PFSK-1 (cell line): ENCODE measurements around the gene PUM2.

Source experiments
- FOXP2 ChIP-seq: optimal IDR thresholded peaks from 2 replicates; pipeline ENCODE3; 2011; ENCODE audit warnings: borderline replicate concordance, control low read depth, inconsistent platforms; ENCODE audit not compliant: insufficient read depth; ENCODE audit errors: extremely low read length, extremely low read depth
- POLR2AphosphoS5 ChIP-seq: IDR thresholded peaks from 2 replicates; pipeline ENCODE4 v1.6.1; 2012; ENCODE audit warnings: low read depth, mild to moderate bottlenecking, control low read depth, low read length, moderate library complexity
- REST ChIP-seq, 2 experiments: IDR thresholded peaks; 2 replicates each; pipeline versions ENCODE4 v1.6.1 to v1.8.0; 2011 to 2012; ENCODE audit warnings: low read depth in 2 of 2, low read length in 2 of 2, control low read depth in 1 of 2, inconsistent platforms in 1 of 2, mild to moderate bottlenecking in 1 of 2, moderate library complexity in 1 of 2; ENCODE audit not compliant: insufficient read depth in 1 of 2
- SIN3A ChIP-seq: IDR thresholded peaks from 2 replicates; pipeline ENCODE4 v1.6.1; 2012; ENCODE audit warnings: mild to moderate bottlenecking, low read length, moderate library complexity, borderline replicate concordance; ENCODE audit not compliant: insufficient read depth
- TAF1 ChIP-seq: IDR thresholded peaks from 2 replicates; pipeline ENCODE4 v1.6.1; 2012; ENCODE audit warnings: low read length, control low read depth, borderline replicate concordance; ENCODE audit not compliant: insufficient read depth

The PUM2 gene

DNA sequence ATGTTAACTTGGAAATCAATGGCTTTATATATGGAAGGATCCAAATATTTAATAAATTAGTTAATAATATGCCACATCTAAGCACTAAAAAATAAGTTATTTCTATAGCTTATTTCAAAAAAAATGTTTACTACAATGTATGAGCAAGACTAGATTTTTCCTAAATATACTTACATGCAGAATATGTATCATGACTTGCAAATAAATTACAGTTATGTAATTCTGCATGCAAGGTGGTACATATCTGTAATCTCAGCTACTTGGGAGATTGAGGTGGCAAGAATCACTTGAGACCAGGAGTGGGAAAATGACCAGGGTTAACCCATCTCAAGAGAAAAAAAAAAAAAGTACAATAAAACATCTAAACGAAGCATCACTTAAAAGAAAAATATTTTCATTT is 11.6 kb downstream of the PUM2 start:
- TF ChIP-seq FOXP2: no peak
- no peak for TF ChIP-seq POLR2AphosphoS5
- no peak for TF ChIP-seq SIN3A
- no peak for TF ChIP-seq REST (IDR thresholded peaks at IDR 0.05; ENCODE audit: insufficient read depth in 1 of 2, low read depth in 2 of 2, low read length in 2 of 2)
- no peak for TF ChIP-seq TAF1

- TF ChIP-seq TAF1: no peak
- no peak for TF ChIP-seq REST (IDR thresholded peaks at IDR 0.05; ENCODE audit: insufficient read depth in 1 of 2, low read depth in 2 of 2, low read length in 2 of 2)
- TF ChIP-seq FOXP2: no peak
- no peak for TF ChIP-seq POLR2AphosphoS5
- no peak for TF ChIP-seq SIN3A
Observed at GRCh38 chr2:20334605-20335203, 15.9 kb downstream of the PUM2 start.

- no peak for TF ChIP-seq SIN3A
- no peak for TF ChIP-seq FOXP2
- no peak for TF ChIP-seq POLR2AphosphoS5
- no peak for TF ChIP-seq TAF1
- no peak for TF ChIP-seq REST (IDR thresholded peaks at IDR 0.05; ENCODE audit: insufficient read depth in 1 of 2, low read depth in 2 of 2, low read length in 2 of 2)
Observed at GRCh38 chr2:20333738-20334137, 16.9 kb downstream of the PUM2 start.

DNA sequence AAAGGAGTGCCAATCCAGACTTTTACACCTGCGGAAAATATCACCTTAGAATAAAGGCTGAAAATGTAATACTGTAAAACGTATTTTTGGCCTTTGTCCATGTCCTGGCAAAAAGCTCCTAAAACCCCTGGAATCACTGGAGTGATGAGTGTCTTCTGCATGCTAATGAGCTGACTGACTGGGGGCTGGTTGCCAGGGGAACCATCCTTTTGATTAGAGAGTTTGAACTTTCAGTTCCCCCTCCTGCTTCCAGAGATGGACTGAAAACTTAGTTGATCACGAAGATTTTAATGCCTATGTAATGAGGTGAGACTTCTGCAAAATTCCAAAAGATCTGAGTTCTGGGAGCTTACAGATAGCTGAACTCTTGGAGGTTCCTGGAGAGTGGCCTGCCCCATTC is 20.5 kb downstream of the PUM2 start:
- no peak for TF ChIP-seq TAF1
- no peak for TF ChIP-seq SIN3A
- no peak for TF ChIP-seq REST (IDR thresholded peaks at IDR 0.05; ENCODE audit: insufficient read depth in 1 of 2, low read depth in 2 of 2, low read length in 2 of 2)
- TF ChIP-seq POLR2AphosphoS5: no peak
- no peak for TF ChIP-seq FOXP2

- TF ChIP-seq SIN3A (no peak), TAF1 (no peak)
Observed at GRCh38 chr2:20327370-20327769, 23.3 kb downstream of the PUM2 start.

DNA sequence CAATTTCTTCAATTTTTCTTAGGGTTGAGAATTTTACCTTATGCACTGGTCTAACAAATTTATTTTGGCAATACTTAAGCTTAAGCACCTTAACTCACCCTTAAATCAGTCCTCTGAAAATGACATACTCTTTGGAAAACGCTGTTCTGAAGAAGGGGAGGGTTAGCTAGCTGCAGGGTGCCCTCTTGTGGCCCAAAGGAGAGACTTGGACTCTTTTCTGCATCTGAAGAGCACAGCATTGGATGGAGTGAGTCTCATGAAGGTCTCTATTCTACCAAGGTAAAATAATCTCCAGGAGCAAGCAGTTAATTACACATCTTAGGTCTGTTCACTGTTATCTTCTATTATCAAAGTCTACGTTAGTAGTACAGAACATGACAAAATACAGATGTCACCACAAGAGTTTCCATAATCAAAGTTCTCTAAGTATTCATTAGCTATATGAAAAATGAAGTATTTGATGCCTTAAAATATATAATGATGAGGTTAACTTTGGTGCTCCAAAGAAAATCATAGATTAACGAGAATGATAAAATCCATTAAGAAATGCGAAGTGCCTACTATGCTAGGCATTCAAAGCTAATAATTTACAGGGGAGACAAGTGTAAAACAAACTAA is 24.4 kb downstream of the PUM2 start:
- no peak for TF ChIP-seq POLR2AphosphoS5
- TF ChIP-seq FOXP2: no peak
- TF ChIP-seq TAF1: no peak
- no peak for TF ChIP-seq REST (IDR thresholded peaks at IDR 0.05; ENCODE audit: insufficient read depth in 1 of 2, low read depth in 2 of 2, low read length in 2 of 2)
- no peak for TF ChIP-seq SIN3A
